BE2C (cell line): ENCODE results near the gene TEX11.

Source experiments
- DNase-seq: peaks from one replicate; pipeline ENCODE4 v3.0.0-alpha.2; 2020
- H3K27me3 ChIP-seq: fragments of 250-450 bp; sonication (Bioruptor Pico); 2 replicates; pipeline ENCODE4 v1.5.1; 2020; ENCODE audit warnings: mild to moderate bottlenecking
- H3K36me3 ChIP-seq: fragments of 250-450 bp; sonication (Bioruptor Pico); 2 replicates; pipeline ENCODE4 v1.5.1; 2020; ENCODE audit warnings: mild to moderate bottlenecking
- H3K4me1 ChIP-seq: fragments of 250-450 bp; sonication (Bioruptor Pico); 2 replicates; pipeline ENCODE4 v1.5.1; 2020
- H3K4me3 ChIP-seq: 2 replicates; pipeline ENCODE4 v1.5.1; 2011; ENCODE audit warnings: low read depth, low read length
- H3K9me3 ChIP-seq: fragments of 250-450 bp; sonication (Bioruptor Pico); 2 replicates; pipeline ENCODE4 v1.5.1; 2020
- CTCF ChIP-seq: IDR thresholded peaks from 2 replicates; pipeline ENCODE4 v1.5.1; 2012; ENCODE audit warnings: mild to moderate bottlenecking, low read depth, low read length

TEX11 gene

GRCh38 chrX:70554948-70555347 is 353.6 kb downstream of the TEX11 start:
- no peaks in the 10 kb centered on the region for H3K27me3 ChIP-seq
- TF ChIP-seq CTCF = no peak
- no peaks in the 10 kb centered on the region for H3K4me1 ChIP-seq
- no peaks in the 10 kb centered on the region for H3K9me3 ChIP-seq
- H3K36me3 ChIP-seq = no peaks in the 10 kb centered on the region
- no peak for DNase-seq
- H3K4me3 ChIP-seq = no peak overlapping the region

- no peak for DNase-seq
- Histone ChIP-seq H3K4me3 (no peak overlapping the region), H3K4me1 (no peaks in the 10 kb centered on the region), H3K27me3 (no peaks in the 10 kb centered on the region), H3K36me3 (no peaks in the 10 kb centered on the region), H3K9me3 (no peaks in the 10 kb centered on the region)
- TF ChIP-seq CTCF = no peak
Measured at GRCh38 chrX:70554523-70554922, 354.0 kb downstream of the TEX11 start.

- Histone ChIP-seq H3K4me3 (no peak overlapping the region), H3K27me3 (no peaks in the 10 kb centered on the region), H3K4me1 (no peaks in the 10 kb centered on the region), H3K9me3 (no peaks in the 10 kb centered on the region), H3K36me3 (no peaks in the 10 kb centered on the region)
- no peak for TF ChIP-seq CTCF
- DNase-seq = no peak
Measured at GRCh38 chrX:70554081-70554480, 354.4 kb downstream of the TEX11 start.

- DNase-seq = no peak
Measured at GRCh38 chrX:70553516-70553915, 355.0 kb downstream of the TEX11 start.

GRCh38 chrX:70552130-70552704 is 356.3 kb downstream of the TEX11 start:
- H3K27me3 ChIP-seq = no peaks in the 10 kb centered on the region
- DNase-seq = no peak
- no peak for TF ChIP-seq CTCF

More at GRCh38 chrX:70553516-70553915, 355.0 kb downstream of the TEX11 start:
- TF ChIP-seq CTCF = no peak
- Histone ChIP-seq H3K36me3 (no peaks in the 10 kb centered on the region), H3K4me3 (no peak overlapping the region), H3K9me3 (no peaks in the 10 kb centered on the region), H3K4me1 (no peaks in the 10 kb centered on the region), H3K27me3 (no peaks in the 10 kb centered on the region)

GRCh38 chrX:70549429-70549828 is 359.1 kb downstream of the TEX11 start:
- TF ChIP-seq CTCF = no peak
- H3K36me3 ChIP-seq = no peaks in the 10 kb centered on the region
- H3K27me3 ChIP-seq = no peaks in the 10 kb centered on the region
- DNase-seq = no peak
- no peaks in the 10 kb centered on the region for H3K9me3 ChIP-seq
- no peaks in the 10 kb centered on the region for H3K4me1 ChIP-seq
- H3K4me3 ChIP-seq = no peak overlapping the region

More at GRCh38 chrX:70552130-70552704, 356.3 kb downstream of the TEX11 start:
- H3K4me1 ChIP-seq = no peaks in the 10 kb centered on the region
- no peak overlapping the region for H3K4me3 ChIP-seq
- no peaks in the 10 kb centered on the region for H3K9me3 ChIP-seq
- no peaks in the 10 kb centered on the region for H3K36me3 ChIP-seq
